Stimulated activated CD4-positive, alpha-beta T cell treated with anti-CD3 and anti-CD28 coated beads, TNF-alpha, amount 100 ng/mL, for 24 hours (primary cell): Measurements from ENCODE around the gene PTPRN2.

Experiments
- DNase-seq, 3 experiments: peaks; one replicate each; pipeline ENCODE4 v3.0.0-alpha.2; 2020; ENCODE audit warnings: low read depth in 3 of 3

The PTPRN2 gene

DNA sequence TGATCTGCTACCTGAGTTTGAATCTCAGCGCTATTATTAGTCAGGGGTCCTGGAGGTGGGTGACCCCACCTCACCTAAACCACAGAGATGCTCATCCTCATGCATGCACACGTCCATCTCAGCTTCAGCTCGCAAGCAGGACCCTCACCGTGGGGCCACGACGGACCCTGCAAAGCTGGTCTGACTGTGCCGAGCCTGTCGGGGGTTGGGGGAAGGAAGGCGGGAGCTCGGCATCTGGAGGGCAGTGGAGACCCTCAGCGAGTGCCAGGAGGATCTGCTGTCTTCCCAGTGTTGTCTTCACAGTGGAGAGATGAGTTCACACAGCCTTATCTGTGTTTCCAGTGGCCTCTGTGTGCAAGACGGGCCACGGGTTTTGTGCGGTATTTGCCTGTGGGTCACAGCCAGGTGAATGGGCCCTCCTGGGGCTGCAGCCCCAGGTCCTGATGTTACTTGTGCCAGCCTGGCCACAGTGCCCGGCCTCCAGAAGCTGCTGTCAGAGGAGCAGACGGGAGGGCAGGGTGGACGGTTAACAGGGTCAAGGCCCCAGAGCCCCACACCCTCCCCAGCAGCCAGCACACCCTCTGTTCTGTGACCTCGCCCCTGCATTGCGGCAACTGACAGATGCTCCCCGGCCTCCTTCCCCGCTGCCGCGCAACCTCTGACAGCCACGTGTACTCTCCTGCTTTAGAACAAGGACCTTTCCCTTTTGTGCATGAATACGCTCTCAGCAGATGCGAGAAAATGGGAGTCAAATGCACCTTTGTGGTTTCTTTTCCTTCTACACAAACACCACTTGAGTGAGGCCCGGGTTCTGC lies 722.1 kb downstream of the PTPRN2 start:
- DNase-seq = no peak

DNA sequence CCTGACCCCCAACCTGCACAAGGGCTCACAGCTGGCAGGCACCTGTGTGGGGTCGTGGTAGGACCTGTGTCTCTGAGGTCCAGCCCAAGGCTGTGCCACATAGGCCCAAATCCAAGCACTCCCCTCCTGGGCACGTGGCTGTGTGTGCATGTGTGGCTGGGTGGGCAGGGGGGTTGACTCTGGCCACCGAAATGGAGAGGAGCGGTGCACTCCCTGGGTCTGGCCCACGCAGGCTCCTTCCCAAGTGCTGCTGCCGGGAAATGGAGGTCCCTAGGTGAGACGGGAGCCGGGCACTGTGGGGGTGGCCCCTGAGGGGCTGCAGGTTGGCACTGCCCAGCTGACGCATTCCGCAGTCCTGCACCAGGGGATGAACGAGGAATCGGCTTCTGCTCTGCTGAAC lies 722.7 kb downstream of the PTPRN2 start:
- no peak for DNase-seq

DNA sequence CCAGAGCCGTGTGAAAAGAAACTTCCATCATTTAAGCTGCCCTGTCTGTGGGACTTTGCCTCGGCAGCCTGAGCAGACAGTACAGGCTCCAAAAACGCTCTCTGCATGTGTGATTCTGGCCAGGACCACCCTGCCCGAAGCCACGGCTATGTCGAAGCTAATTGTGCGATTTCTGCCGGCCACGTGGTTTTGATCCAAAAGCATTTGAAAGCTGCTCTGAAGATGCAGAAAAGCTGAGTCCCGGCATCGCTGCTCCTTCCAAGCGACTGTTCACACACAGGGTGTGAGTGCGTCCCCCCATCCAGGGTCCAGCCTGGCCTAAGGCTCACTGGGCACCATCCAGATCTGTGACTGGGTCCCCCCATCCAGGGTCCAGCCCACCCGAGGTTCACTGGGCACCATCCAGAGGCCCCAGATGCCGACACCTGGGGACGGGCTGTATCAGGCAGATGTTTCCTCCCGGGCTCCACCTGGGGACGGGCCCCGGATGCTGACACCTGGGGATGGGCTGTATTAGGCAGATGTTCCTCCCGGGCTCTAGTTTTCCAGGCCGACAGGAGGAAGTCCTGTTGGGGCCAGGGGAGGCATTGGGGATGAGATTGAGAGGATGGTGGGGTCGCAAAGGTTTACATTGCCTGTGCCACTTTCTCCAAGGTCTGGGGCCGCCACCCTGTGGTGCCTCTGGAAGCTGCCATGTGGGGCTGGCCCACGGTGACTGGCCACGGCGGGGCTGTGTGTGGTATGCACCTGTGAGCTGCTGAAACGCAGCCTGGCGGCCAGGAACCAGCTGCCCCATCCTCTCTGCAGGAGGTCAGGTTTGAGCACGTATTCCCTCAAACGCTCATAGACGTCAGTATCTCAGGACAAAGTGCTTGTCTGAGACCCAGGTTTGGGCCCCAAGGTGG lies 723.5 kb downstream of the PTPRN2 start:
- DNase-seq = no peak

DNA sequence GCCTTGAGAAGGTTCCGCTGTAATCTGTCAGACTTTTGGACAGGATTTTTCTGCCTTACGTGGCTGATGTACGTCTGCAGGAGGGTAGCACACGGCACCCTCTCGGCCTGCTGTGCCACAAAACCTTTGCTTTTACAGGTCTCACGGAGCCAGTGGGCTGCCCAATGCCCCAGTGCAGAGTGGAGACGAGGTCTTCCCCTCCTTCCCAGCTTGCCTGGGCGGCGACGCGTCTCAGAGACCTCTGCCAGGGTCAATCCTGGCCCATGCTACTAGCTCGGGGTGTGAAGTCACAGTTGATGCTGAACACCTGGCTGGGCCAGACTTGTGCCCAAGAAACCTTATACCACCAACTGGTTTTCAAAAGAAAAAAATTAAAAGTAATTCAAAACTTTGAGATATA lies 724.4 kb downstream of the PTPRN2 start:
- no peak for DNase-seq

DNA sequence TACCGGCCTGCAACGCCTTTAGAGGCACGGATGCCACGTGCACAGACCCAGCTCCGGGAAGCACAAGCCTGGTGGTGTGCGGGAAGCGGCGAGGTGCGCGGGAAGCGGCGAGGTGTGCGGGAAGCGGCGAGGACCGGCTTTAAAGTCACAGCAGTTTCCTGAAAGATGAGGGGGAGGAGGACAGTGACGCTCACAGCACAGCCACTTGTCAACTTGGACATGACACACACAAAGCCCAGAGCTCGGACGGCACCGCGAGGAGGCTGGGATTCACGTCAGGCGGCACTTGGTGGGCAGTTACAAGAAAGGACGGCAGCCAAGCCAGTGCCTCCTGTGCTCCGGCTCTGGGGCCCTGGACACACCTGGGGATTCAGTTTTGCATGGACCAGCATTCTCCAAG lies 724.9 kb downstream of the PTPRN2 start:
- no peak for DNase-seq

DNA sequence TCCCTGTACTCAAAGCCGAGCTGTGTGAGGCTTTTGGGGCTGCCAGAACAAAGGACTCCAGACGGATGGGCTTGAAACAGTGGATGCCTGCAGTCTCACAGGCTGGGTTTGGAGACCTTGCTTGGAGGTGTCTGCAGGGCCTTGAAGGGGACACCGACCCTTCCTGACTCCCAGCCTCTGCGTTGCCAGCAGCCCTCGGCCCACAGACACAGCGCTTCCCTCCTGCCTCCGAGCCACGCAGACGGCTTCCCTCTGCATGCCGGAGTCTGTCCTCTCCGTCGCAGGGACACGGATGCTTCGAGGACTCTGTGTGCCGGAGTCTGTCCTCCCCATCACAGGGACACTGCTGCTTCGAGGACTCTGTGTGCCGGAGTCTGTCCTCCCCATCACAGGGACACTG lies 726.1 kb downstream of the PTPRN2 start:
- DNase-seq = no peak

DNA sequence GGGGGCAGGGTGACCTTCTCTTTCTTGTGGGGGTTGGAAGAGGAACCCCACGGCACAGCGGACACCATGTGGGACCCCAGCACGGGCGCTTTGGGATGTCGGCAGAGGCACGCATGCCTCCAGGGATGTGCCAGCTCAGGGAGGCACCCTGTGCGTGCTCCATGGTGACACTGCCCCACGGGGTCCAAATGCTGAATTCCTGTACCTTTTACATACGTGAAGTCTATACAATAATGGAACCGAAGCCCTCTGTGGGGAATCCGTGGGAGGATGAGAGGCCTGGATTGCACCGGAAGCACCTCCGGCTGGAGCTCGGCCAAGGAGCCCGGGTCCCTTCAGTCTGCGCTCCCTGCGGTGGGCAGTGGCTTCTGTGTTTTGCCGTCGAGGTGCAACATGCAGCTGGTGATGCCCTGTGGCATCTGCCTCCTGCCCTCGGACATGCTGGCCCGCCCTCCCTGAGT lies 726.6 kb downstream of the PTPRN2 start:
- DNase-seq = no peak

DNA sequence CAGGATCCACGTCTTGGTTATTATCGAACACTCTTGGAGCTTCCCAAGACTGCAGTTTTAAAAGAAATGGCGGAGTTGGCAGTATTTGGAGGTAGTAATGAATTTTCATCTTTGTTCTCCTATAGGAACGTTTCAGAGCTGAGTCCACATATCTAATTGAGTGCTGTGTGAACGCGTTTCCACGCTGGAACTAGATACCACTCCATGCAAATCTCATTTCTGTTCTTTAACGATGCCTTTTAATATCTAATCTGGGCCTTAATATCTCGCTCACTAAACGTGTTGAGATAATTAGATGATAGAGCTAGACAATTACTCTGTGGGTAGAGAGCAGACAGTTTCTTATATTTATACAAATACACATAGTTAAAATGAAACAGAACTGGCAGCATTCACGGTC lies 727.2 kb downstream of the PTPRN2 start:
- no peak for DNase-seq

DNA sequence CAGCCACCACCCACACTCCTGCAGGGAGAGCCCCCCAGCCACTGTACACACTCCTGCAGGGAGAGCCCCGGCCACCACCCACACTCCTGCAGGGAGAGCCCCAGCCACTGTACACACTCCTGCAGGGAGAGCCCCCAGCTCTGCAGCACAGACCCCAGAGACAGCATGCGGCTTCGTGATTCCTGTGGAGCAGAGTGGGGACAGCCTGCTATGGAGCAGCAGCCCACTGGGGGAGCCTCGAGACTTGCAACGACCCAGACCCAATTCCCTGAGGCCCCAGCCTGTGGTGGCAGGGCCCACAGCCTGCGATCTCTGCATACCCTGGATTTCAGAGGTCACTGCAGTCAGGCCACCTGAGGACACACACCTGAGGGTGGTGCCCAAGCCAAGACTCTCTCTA lies 727.7 kb downstream of the PTPRN2 start:
- no peak for DNase-seq

DNA sequence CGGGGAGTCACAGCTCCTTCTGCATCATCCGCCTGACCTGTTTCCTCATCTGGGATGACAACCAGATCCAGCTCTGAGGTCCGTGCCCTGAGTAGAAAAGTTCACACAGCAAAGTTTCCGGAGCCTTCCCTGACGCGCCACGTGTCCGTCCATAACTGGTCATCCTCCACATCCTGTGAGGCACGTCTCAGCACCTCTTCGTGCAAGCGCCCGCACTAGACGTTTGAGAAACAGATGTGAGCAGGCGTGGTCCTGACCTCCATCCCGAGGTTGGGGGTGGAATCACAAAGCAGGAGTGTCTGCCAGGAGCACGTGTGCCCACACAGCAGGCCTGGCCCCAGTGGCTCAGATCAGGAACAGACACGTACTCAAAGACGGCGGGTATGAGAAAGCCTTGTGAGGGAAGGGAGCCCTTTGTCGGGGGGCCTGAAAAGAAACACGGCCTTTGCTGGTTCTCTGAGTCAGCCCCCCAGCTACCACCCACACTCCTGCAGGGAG lies 730.0 kb downstream of the PTPRN2 start:
- DNase-seq = no peak

DNA sequence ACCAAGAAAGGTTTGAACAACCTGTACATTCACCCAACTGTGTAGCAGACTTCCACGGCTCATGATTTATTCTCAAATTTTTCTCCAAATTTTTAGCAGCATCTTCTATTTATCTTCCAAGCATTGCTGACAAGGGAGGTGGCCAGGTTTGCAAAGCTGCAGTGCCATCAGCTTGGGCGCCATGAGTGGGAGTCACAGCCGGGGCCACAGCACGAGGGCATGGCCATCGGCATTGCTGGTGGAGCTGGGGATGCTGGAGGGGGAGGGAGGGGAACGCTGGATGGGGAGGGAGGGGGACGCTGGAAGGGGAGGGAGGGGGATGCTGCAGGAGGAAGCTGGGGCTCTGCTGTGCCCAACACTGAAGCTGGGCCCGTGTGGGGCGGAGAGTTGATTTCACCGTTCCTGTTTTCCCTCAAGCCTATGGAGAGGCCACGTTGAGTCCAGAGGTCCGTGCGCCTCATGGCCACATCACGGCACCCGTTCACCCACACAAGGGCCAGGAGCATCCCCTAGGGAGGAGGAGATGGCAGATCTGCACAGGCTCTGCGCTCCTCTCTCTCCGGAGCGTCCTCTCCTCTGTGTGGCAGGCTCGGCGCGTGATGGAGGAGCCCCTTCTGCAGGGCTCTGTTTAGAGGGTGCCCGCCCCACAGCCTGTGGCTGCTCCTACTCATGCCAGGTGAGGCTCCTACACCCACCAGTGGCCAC lies 730.6 kb downstream of the PTPRN2 start:
- no peak for DNase-seq

DNA sequence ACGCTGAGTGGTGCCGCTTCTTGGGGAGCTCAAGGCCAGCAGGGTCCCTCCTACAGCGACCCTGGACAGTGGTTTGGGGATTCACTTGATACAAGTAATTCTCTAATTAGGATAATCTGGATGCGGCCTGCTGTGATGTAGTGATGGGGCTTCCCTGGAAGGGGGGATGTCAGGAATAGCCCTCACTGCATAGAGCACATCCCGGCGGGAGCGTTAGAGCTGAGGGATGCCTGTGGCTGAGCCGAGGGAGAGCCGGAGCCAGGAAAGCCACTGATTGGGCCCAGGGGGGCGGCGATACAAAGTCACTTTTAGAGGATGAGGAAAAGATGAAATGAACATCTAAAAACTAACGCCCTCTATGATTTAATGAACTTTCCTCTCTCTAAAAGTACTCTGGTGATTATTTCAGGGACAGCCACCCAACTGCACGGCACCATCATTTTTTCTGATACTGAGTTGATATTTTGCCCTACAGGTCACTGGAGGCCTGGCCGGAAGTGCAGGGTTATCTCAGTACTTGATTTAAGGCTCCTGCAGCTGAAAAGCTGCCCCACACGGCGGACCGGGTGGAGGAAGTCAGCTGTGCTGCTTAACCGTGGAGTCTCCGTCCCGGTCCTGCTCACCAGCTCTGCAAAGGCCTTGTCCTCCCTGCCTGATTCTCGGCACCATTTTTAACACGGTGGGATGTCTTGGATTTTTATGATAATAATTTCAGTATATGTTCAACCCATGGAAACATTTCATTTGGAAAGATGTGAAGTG lies 732.0 kb downstream of the PTPRN2 start:
- DNase-seq = no peak

DNA sequence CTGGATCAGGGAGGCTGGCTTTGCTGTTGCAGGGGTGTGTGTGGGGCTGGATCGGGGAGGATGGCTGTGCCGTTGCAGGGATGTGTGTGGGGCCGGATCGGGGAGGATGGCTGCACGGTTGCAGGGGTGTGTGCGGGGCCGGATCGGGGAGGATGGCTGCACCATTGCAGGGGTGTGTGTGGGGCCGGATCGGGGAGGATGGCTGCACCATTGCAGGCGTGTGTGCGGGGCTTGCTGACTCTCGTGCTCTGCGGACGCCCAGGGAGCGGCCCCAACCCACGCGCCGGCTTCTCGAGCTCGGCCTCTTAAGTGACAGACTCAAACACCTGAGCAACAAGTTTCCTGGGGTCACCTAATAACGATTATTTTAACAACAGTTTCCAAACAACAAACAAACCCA lies 732.6 kb downstream of the PTPRN2 start:
- no peak for DNase-seq

DNA sequence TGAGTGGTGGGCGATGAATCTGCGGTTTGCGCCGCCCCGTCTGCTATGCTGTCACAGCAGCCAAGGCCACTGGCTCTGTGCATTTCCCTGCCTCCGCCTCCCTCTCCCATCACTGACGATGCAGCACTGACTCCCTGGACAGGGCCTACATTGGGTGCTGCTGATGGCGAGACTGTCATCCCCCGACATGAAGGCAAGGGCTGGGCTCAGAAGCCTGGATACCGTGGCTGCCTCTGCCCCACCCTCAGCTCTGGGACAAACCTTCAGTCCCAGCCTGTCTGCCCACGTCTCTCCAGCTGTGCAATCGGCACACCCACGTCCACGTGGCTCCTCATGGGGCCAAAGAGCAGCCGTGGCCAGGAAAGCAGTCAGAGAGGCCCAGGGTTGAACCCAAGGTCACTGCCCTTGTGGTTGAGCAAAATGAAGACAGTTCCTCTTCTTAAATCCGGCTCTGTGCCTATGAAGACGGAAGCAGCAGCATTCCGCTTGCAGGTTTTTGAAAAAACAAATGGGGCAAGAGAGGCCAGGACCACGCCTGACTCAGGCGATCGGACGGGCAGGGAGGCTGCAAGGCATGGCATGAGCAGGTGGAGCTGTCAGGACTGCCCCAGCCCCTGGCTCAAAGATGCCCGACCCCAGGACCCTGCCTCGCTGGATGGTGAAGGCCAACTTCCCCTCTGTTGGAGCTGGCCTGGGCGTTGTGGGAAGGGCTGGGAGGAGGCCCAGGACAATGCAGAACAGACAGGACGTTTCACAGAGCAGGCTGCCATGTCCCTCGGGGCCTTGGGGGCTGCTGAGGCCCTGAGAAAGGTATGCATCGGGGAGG lies 733.3 kb downstream of the PTPRN2 start:
- no peak for DNase-seq

DNA sequence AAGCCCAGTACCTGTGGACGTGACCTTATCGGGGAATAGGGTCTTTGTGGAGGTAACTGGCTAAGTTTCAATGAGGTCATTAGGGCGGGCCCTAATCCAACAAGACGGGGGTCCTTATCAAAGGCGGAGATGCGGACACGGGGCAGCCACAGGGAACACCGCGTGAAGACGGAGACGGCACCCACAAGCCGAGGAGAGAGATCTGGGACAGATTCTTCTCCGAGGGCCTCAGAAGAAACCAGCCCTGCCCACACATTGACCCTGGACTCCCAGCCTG lies 733.9 kb downstream of the PTPRN2 start:
- no peak for DNase-seq

DNA sequence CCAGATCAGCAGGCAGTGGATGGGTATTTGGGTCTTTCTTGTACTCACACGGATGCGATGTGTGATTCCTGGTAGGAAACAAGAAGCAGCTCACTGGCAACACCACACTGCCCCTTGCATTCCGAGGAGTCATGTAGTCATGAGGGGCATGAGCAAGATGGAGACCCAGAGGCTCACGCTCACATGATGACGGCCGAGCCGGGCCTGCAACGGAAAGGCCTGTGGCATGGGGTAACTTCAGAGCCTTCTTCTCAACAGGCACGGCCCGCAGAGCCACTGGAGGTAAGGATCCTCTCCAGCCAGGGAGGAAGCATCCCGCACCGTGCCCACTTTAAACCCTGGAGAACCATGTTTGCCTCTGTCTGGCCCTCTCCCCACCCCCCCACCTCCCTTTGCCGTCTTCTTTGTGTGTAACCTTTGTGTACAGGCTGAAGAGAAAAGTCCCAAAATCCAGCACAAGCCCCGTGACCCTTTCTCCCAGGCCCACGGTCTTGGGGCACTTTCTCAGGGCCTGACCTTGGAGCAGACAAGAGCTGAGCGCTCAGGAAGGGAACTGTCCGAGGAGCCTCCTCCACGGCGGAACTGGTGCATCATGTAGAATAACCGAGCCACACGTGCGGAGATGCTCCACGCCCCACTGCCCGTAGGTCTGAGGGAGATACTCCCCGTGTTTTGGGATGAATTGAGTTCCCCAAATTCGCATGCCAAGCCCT lies 734.4 kb downstream of the PTPRN2 start:
- no peak for DNase-seq

DNA sequence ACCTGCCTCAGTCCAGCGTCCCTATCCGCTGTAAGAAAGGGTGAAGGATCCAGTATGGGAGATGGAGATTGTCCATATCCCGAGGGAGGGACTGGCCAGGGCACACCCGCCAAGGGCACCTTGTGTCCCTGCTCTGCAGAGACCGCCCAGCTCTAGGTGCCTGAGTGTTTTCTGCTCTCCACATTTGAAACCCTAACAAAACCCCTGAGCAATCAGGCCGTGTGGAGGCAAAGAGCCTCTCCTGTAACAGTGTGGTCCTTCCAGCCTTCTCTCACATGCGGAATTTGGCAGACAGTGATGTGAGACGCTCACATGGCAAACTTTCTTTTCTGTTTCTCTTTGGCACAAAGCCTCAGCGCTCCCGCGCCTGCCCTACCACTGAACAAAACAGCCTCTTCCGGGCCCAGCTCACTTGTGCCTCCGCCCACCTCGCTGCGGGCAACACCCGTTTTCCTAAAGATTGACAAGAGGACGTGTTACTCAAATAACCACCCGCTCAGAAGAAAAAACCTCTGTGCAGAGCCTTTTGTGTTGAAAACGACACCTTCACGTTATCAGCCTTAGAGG lies 736.0 kb downstream of the PTPRN2 start:
- peak; percentile 62 to 81 (median 64) for DNase-seq

DNA sequence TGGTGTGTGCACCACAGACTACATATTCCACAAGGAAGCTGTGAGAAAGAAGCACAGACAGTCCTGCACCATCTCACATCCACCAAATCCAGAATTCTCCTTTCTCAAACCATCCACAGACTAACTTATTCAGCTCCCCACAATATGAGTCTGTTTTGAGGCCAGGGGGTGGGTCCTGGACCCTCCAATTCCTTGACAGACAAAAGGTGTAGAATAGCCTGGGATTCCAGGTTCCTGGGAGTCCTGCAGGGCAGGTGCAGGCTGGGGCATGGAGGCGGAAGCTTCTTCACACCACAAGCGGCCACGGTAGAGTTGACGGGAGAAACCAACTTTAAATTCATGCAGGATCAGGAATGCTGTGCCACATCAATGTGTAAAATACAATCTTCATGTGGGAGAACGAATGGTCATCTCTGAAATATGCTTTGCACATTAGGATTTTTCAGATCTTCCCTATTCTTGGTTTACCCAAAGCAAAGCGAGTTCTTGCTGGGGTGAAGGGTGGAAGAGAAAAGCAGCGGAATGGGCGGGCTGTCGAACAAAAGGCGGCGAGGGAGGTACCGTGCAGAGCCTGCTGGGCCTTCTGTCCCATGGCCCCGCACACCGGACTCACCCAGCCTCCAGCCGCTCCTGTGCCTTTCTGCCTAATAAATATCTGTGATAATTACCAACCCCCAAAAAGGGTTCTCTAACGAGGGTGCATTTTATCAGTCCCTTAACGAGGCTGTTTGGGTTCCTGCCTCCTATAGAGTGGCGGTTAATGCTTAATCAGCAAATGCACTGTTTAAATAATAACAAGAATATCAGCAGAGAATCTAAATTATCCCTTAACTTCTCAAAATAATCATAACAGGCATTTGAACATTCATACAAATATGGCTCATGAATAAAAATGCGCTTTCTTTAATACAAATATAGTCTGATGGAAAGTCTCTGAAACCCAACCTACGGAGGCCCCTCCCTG lies 736.9 kb downstream of the PTPRN2 start:
- no peak for DNase-seq

DNA sequence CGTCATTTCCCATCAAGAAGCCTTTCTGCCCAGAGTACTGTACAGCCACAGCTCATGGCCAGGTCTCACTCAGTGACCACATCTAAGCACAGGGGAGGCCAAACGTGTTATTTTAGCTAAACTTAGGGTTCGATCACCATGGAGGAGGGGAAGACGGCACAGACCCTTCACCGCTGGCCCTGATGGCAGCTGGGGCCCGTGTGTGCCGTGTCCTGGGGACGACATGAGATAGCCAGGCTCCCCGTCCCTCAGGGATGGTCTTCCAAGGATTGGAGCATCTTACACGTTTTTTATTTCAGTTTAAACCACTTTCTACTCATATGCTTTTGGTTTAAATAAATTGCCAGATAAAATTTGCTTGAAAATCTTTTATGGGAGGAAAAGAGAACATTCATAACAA lies 737.9 kb downstream of the PTPRN2 start:
- no peak for DNase-seq
